Measurements from ENCODE around the gene KIRREL1. TPM values are rescaled to one million over a fixed set of nuclear protein-coding genes. Genes with fewer than 3 reads are reported as not detected.

KIRREL1 gene
- 129 and 142 TPM in 2 replicates for total RNA-seq

GRCh38 chr1:157993147-157993917, at the start of gene KIRREL1:
TSS of gene KIRREL1 (plus strand) at chr1:157993645. CDS start at chr1:157993677, 32 bp downstream.

Other genes starting within 250 kb of the KIRREL1 start
- not detected in 2 replicates for gene FCRL2, start 216.5 kb upstream of the KIRREL1 start, total RNA-seq
- gene FCRL1, start 173.5 kb upstream of the KIRREL1 start, total RNA-seq, result not detected in 2 replicates
- not detected in 2 replicates for gene CD5L, start 151.8 kb upstream of the KIRREL1 start, total RNA-seq
- gene CD1D, start 187.2 kb downstream of the KIRREL1 start, total RNA-seq, result 1.2 and 1.3 TPM in 2 replicates